HCT116 (cell line): ENCODE measurements around the gene KIF13A.

Experiments used
- CBX3 ChIP-seq: IDR thresholded peaks from 2 replicates; pipeline ENCODE4 v1.6.1; 2012; ENCODE audit warnings: low read depth
- CEBPB ChIP-seq: IDR thresholded peaks from 2 replicates; pipeline ENCODE4 v1.6.1; 2012; ENCODE audit warnings: low read depth
- EZH2 ChIP-seq: fragments of 200-600 bp; sonication (generic); IDR thresholded peaks from 2 replicates; pipeline ENCODE4 v1.6.1; 2017; ENCODE audit warnings: antibody characterized with exemption, mixed run types
- FOSL1 ChIP-seq: IDR thresholded peaks from 2 replicates; pipeline ENCODE4 v1.6.1; 2012; ENCODE audit warnings: low read depth
- JUND ChIP-seq: IDR thresholded peaks from 2 replicates; pipeline ENCODE4 v1.6.1; 2012
- POLR2A ChIP-seq: IDR thresholded peaks from 2 replicates; pipeline ENCODE4 v1.7.0; 2011; ENCODE audit warnings: borderline replicate concordance; ENCODE audit not compliant: insufficient read depth, insufficient read length; ENCODE audit errors: extremely low read depth
- POLR2AphosphoS5 ChIP-seq: IDR thresholded peaks from 2 replicates; pipeline ENCODE4 v1.6.1; 2011; ENCODE audit warnings: mild to moderate bottlenecking, low read depth, low read length, moderate library complexity
- RAD21 ChIP-seq: IDR thresholded peaks from 2 replicates; pipeline ENCODE4 v1.6.1; 2012; ENCODE audit warnings: low read depth, mild to moderate bottlenecking
- SIN3A ChIP-seq: IDR thresholded peaks from 2 replicates; pipeline ENCODE4 v1.6.1; 2012; ENCODE audit warnings: low read depth
- ZNF274 ChIP-seq: fragments of 200-500 bp; sonication (Bioruptor generic); IDR thresholded peaks from 2 replicates; pipeline ENCODE4 v1.6.1; 2014; ENCODE audit warnings: mild to moderate bottlenecking, low read depth, low read length, inconsistent platforms
- TF ChIP-seq, protein P1 (sequence below), 3 experiments: fragments of 200-600 bp in 1 of 3; sonication (generic) in 1 of 3; IDR thresholded peaks in 2 of 3; conservative IDR thresholded peaks in 1 of 3; 2 replicates each; pipeline ENCODE4 v1.5.1; 2012 to 2017; ENCODE audit warnings: low read depth in 2 of 3, low read length in 2 of 3, antibody characterized with exemption in 1 of 3, borderline replicate concordance in 1 of 3, control low read depth in 1 of 3, mild to moderate bottlenecking in 1 of 3, mixed read lengths in 1 of 3, mixed run types in 1 of 3, moderate library complexity in 1 of 3; ENCODE audit not compliant: insufficient read depth in 1 of 3
- TF ChIP-seq, protein P2 (sequence below): IDR thresholded peaks from 2 replicates; pipeline ENCODE4 v1.6.1; 2012

- TF ChIP-seq RAD21, result no peak
- TF ChIP-seq, protein P1, sequence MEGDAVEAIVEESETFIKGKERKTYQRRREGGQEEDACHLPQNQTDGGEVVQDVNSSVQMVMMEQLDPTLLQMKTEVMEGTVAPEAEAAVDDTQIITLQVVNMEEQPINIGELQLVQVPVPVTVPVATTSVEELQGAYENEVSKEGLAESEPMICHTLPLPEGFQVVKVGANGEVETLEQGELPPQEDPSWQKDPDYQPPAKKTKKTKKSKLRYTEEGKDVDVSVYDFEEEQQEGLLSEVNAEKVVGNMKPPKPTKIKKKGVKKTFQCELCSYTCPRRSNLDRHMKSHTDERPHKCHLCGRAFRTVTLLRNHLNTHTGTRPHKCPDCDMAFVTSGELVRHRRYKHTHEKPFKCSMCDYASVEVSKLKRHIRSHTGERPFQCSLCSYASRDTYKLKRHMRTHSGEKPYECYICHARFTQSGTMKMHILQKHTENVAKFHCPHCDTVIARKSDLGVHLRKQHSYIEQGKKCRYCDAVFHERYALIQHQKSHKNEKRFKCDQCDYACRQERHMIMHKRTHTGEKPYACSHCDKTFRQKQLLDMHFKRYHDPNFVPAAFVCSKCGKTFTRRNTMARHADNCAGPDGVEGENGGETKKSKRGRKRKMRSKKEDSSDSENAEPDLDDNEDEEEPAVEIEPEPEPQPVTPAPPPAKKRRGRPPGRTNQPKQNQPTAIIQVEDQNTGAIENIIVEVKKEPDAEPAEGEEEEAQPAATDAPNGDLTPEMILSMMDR (IDR thresholded peaks at IDR 0.05 in 2 of 3, conservative IDR thresholded peaks at IDR 0.05 in 1 of 3; ENCODE audit: borderline replicate concordance in 1 of 3, insufficient read depth in 1 of 3, low read depth in 2 of 3, low read length in 2 of 3), result no peak
- TF ChIP-seq SIN3A, result no peak
- no peak for TF ChIP-seq POLR2A
- no peak for TF ChIP-seq FOSL1
- TF ChIP-seq CEBPB, result no peak
- TF ChIP-seq, protein P2, sequence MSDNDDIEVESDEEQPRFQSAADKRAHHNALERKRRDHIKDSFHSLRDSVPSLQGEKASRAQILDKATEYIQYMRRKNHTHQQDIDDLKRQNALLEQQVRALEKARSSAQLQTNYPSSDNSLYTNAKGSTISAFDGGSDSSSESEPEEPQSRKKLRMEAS, result no peak
- TF ChIP-seq JUND, result no peak
- TF ChIP-seq EZH2, result no peak
- TF ChIP-seq POLR2AphosphoS5, result no peak
- TF ChIP-seq CBX3, result no peak
- TF ChIP-seq ZNF274, result no peak
Observed at GRCh38 chr6:17813542-17813941, 173.9 kb downstream of the KIF13A start.
